Right renal pelvis (tissue), 4 donors: ENCODE measurements around the gene MOGAT1. TPM values are rescaled to one million over a fixed set of nuclear protein-coding genes. Genes with fewer than 3 reads are reported as not detected.
A peak's percentile ranks its signal among the peaks of the same experiment; 100 is the strongest.
"Not testable (repeated sequence)": the region's sequence is repeated elsewhere in the genome, so short reads cannot be mapped to it uniquely, and the experiment has no call there.

ENCODE experiments used
- DNase-seq, 4 donors: peaks; one replicate each; pipeline ENCODE4 v3.0.0-alpha.2; 2013; ENCODE audit warnings: low read depth in 4 of 4, low spot score in 3 of 4, missing footprints in 1 of 4
- polyA plus RNA-seq, 4 donors: library from polyadenylated mRNA; unstranded; fragments of 120-200 nt; gene quantifications; one replicate each; pipeline ENCODE4 v1.2.1, GENCODE V29; 2013; ENCODE audit not compliant: insufficient read length in 4 of 4

MOGAT1 gene
- polyA plus RNA-seq, 4 donors, result 0.05 TPM; not detected in 3

- DNase-seq, result no peak
These were observed 2.1 kb upstream of the MOGAT1 start for GRCh38 chr2:222669353-222669752.

- no peak for DNase-seq
These were observed 1.0 kb upstream of the MOGAT1 start for GRCh38 chr2:222670191-222671038.

- no peak for DNase-seq
These were observed 577 bp downstream of the MOGAT1 start for GRCh38 chr2:222672068-222672401.

GRCh38 chr2:222673273-222673672 is 1.8 kb downstream of the MOGAT1 start:
- DNase-seq, result no peak

- no peak for DNase-seq
These were observed 2.4 kb downstream of the MOGAT1 start for GRCh38 chr2:222673883-222674282.

- DNase-seq, result no peak
These were observed 6.5 kb downstream of the MOGAT1 start for GRCh38 chr2:222677981-222678380.

GRCh38 chr2:222683805-222684204 is 12.3 kb downstream of the MOGAT1 start:
- DNase-seq, result no peak

- no peak for DNase-seq
These were observed 14.8 kb downstream of the MOGAT1 start for GRCh38 chr2:222686086-222686750.

GRCh38 chr2:222688917-222689316 is 17.5 kb downstream of the MOGAT1 start:
- DNase-seq, result no peak

- DNase-seq, result no peak
These were observed 17.9 kb downstream of the MOGAT1 start for GRCh38 chr2:222689322-222689721.

- peak; percentile 50 to 62 (median 61) for DNase-seq
These were observed 19.2 kb downstream of the MOGAT1 start for GRCh38 chr2:222690564-222691200.

- DNase-seq, result not testable (repeated sequence)
These were observed 22.0 kb downstream of the MOGAT1 start for GRCh38 chr2:222693413-222693812.

- DNase-seq, result no peak
These were observed 22.4 kb downstream of the MOGAT1 start for GRCh38 chr2:222693837-222694236.

- no peak for DNase-seq
These were observed 26.8 kb downstream of the MOGAT1 start for GRCh38 chr2:222698276-222698675.

GRCh38 chr2:222701233-222701632 is 29.8 kb downstream of the MOGAT1 start:
- no peak for DNase-seq

GRCh38 chr2:222701721-222702131 is 30.3 kb downstream of the MOGAT1 start:
- no peak for DNase-seq

- DNase-seq, result no peak
These were observed 31.6 kb downstream of the MOGAT1 start for GRCh38 chr2:222703091-222703490.

- no peak for DNase-seq
These were observed 32.4 kb downstream of the MOGAT1 start for GRCh38 chr2:222703886-222704285.

- no peak for DNase-seq
These were observed 35.2 kb downstream of the MOGAT1 start for GRCh38 chr2:222706616-222707015.

- no peak for DNase-seq
These were observed 35.7 kb downstream of the MOGAT1 start for GRCh38 chr2:222707102-222707688.

GRCh38 chr2:222707689-222708273 is 36.3 kb downstream of the MOGAT1 start:
- no peak for DNase-seq
